Daoy (cell line): ENCODE results near the gene SCNN1G. TPM values are rescaled to one million over a fixed set of nuclear protein-coding genes. Genes with fewer than 3 reads are reported as not detected.
"Not testable (repeated sequence)": the region's sequence is repeated elsewhere in the genome, so short reads cannot be mapped to it uniquely, and the experiment has no call there.

Experiments used
- DNase-seq: peaks from one replicate; pipeline ENCODE4 v3.0.0-alpha.2; 2015; ENCODE audit warnings: low read depth
- total RNA-seq: library from RNA; depleted of rRNA; stranded (reverse); fragments of >200 nt; shearing (Covaris generic); gene quantifications from 2 replicates; pipeline ENCODE4 v1.2.3, GENCODE V29; 2014; rRNA removed

SCNN1G gene
- total RNA-seq, 1 experiment from 2014 or later = 0.06 TPM

- DNase-seq = no peak
Observed at GRCh38 chr16:23252310-23252709, 69.8 kb downstream of the SCNN1G start.

GRCh38 chr16:23253650-23254049 lies 71.1 kb downstream of the SCNN1G start:
- DNase-seq = not testable (repeated sequence)

GRCh38 chr16:23254338-23254737 lies 71.8 kb downstream of the SCNN1G start:
- peak; percentile 90 for DNase-seq

GRCh38 chr16:23255000-23255399 lies 72.5 kb downstream of the SCNN1G start:
- no peak for DNase-seq

- no peak for DNase-seq
Observed at GRCh38 chr16:23256440-23256839, 73.9 kb downstream of the SCNN1G start.

GRCh38 chr16:23257682-23258081 lies 75.1 kb downstream of the SCNN1G start:
- DNase-seq = no peak

- DNase-seq = no peak
Observed at GRCh38 chr16:23258919-23259237, 76.3 kb downstream of the SCNN1G start.

Other genes starting within 250 kb of the SCNN1G start
- 2.4 and 3.2 TPM in 2 replicates for gene USP31, start 33.3 kb upstream of the SCNN1G start, total RNA-seq
- gene SCNN1B, start 119.6 kb downstream of the SCNN1G start, total RNA-seq = not detected in 2 replicates